Measurements from ENCODE around the gene MND1. TPM values are rescaled to one million over a fixed set of nuclear protein-coding genes. Genes with fewer than 3 reads are reported as not detected.
"Not testable (repeated sequence)": the region's sequence is repeated elsewhere in the genome, so short reads cannot be mapped to it uniquely, and the experiment has no call there.

Gene MND1
- total and polyA plus RNA-seq, 12 donors: 0.36 to 9.5 (median 0.53) TPM; not detected in 3

- H3K36me3 ChIP-seq (replicated peaks in 1 of 2): no peaks in the 10 kb centered on the region
- H3K27me3 ChIP-seq: no peaks in the 10 kb centered on the region
- no peak for TF ChIP-seq POLR2A (IDR thresholded peaks at IDR 0.05)
- TF ChIP-seq CTCF (IDR thresholded peaks at IDR 0.05): no peak
- no peaks in the 10 kb centered on the region for H3K9me3 ChIP-seq (replicated peaks in 1 of 3)
- no peak for DNase-seq
- intact Hi-C loops (cut with DNase I): no loop called here
- 82 to 93% (median 85%) methylated on average over 1 of the region's 1 CpG for WGBS, 4 donors
- no peaks in the 10 kb centered on the region for H3K4me1 ChIP-seq (replicated peaks in 1 of 2)
- no peak overlapping the region for H3K27ac ChIP-seq
- no peak overlapping the region for H3K4me3 ChIP-seq
These were observed 104.8 kb downstream of the MND1 start for GRCh38 chr4:153449338-153449737.

- H3K36me3 ChIP-seq (replicated peaks in 1 of 2): no peaks in the 10 kb centered on the region
- intact Hi-C loops (cut with DNase I): no loop called here
These were observed 106.0 kb downstream of the MND1 start for GRCh38 chr4:153450544-153450917.

GRCh38 chr4:153451145-153451544 lies 106.7 kb downstream of the MND1 start:
- 75 to 93% (median 80%) methylated on average over 13 of the region's 13 CpGs for WGBS, 4 donors
- H3K36me3 ChIP-seq (replicated peaks in 1 of 2); DNase-seq; H3K27me3 ChIP-seq; H3K4me1 ChIP-seq (replicated peaks in 1 of 2); H3K4me3 ChIP-seq; intact Hi-C loops (cut with DNase I); H3K9me3 ChIP-seq (replicated peaks in 1 of 3); H3K27ac ChIP-seq: not testable (repeated sequence)

More at GRCh38 chr4:153450544-153450917, 106.0 kb downstream of the MND1 start:
- no peak for TF ChIP-seq POLR2A (IDR thresholded peaks at IDR 0.05)
- no peak for TF ChIP-seq CTCF (IDR thresholded peaks at IDR 0.05)
- Histone ChIP-seq H3K9me3 (replicated peaks in 1 of 3) (no peaks in the 10 kb centered on the region), H3K27me3 (no peaks in the 10 kb centered on the region), H3K27ac (no peak overlapping the region), H3K4me3 (no peak overlapping the region), H3K4me1 (replicated peaks in 1 of 2) (no peaks in the 10 kb centered on the region)
- no peak for DNase-seq
- 75 to 86% (median 83%) methylated on average over 5 of the region's 5 CpGs for WGBS, 4 donors

GRCh38 chr4:153451911-153452657 lies 107.6 kb downstream of the MND1 start:
- Histone ChIP-seq H3K36me3 (replicated peaks in 1 of 2) (no peaks in the 10 kb centered on the region), H3K27me3 (no peaks in the 10 kb centered on the region), H3K4me1 (replicated peaks in 1 of 2) (no peaks in the 10 kb centered on the region), H3K4me3 (no peak overlapping the region), H3K9me3 (replicated peaks in 1 of 3) (no peaks in the 10 kb centered on the region), H3K27ac (no peak overlapping the region)
- no peak for DNase-seq
- WGBS, 4 donors: 85 to 87% (median 85%) methylated on average over 24 to 27 of the region's 27 CpGs
- intact Hi-C loops (cut with DNase I): no loop called here
- TF ChIP-seq CTCF (IDR thresholded peaks at IDR 0.05): no peak
- TF ChIP-seq POLR2A (IDR thresholded peaks at IDR 0.05): no peak
